ENCODE measurements around the gene STAM.

Gene STAM

GRCh38 chr10:17764142-17764541 lies 120.2 kb downstream of the STAM start:
- no peak for DNase-seq (ENCODE audit: low read depth in 2 of 2, low spot score in 1 of 2)

DNA sequence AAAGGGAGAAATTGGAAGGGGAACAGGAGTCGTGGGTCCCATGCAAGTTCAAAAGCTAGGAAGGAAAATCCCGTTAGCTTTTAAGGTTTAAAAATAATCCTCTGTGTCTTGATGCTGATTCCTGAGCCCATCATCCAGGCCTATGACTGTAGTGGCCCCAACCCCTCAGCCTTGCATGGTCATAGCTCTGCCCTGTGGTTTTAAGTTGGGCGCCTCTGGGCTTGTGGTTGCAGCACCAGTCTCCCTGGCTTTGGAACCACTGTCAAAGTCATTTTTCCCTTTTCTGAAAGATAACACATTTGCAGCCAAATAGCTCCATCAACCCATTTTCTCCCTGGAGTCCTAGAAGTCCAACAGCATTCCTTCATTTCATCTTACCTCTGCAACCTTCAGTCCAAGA lies 121.7 kb downstream of the STAM start:
- DNase-seq (ENCODE audit: low read depth in 2 of 2, low spot score in 1 of 2): no peak
